Measurements from ENCODE around the gene VAC14.
A peak's percentile ranks its signal among the peaks of the same experiment; 100 is the strongest.

VAC14 gene

DNA sequence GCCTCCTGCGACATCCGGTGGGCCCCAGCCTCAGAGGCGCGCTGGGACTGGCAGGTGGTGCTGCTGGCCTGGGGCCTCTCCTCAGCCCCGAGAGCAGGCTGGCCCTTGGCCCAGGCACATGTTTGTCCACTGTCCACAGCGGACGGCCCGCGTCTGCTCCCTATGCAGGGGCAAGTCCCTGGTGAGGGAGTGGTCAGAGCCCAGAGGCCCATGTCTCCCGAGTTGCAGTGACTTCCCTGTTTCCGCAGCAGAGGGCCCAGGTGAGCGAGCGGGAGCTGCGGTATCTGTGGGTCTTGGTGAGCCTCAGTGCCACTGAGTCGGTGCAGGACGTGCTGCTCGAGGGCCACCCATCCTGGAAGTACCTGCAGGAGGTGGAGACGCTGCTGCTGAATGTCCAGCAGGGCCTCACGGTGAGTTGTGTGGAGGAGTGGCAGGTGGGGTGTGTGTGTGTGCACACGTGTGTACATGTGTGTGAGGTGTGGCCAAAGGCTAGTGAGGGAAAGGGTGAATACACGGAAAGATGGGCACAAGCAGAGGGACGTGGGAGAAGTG lies 144.2 kb downstream of the VAC14 start:
- Histone ChIP-seq H2BK120ac (ENCODE audit: low read depth, low read length) (no peak overlapping the region), H3K4me1 (ENCODE audit: control insufficient read depth, low read depth, low read length) (peaks cover 2% of the 10 kb centered on the region), H3K79me1 (ENCODE audit: low read length) (no peaks in the 10 kb centered on the region), H3K9ac (ENCODE audit: low read length) (no peak overlapping the region), H2BK15ac (replicated peaks; ENCODE audit: low read depth) (no peak overlapping the region), H3K36me3 (ENCODE audit: control insufficient read depth, insufficient read depth, low read length) (no peaks in the 10 kb centered on the region), H3K27me3 (ENCODE audit: insufficient read depth, low read length, poor library complexity) (no peaks in the 10 kb centered on the region), H3K23ac (ENCODE audit: low read length) (no peak overlapping the region), H3K18ac (ENCODE audit: low read length) (no peak overlapping the region), H3K4me3 (ENCODE audit: low read length) (no peak overlapping the region), H2BK5ac (ENCODE audit: low read length) (no peak overlapping the region), H3K27ac (ENCODE audit: low read depth, low read length) (no peak overlapping the region), H4K5ac (ENCODE audit: low read length) (no peak overlapping the region), H3K79me2 (ENCODE audit: control insufficient read depth, insufficient read depth, low read length) (no peaks in the 10 kb centered on the region), H4K8ac (ENCODE audit: low read depth, low read length) (no peak overlapping the region), H3K4me2 (ENCODE audit: low read length) (no peak overlapping the region), H3K56ac (ENCODE audit: low read length) (no peak overlapping the region), H2AK5ac (ENCODE audit: low read length) (no peak overlapping the region), H3K4ac (ENCODE audit: low read depth, low read length) (no peak overlapping the region)
- WGBS (ENCODE audit: extremely low coverage, insufficient coverage, low lambda C conversion rate), result no CpG with 5 or more reads among the region's 22 CpGs
- DNase-seq, result no peak

GRCh38 chr16:70656065-70656711 lies 144.8 kb downstream of the VAC14 start:
- no peak overlapping the region for H3K4me2 ChIP-seq (ENCODE audit: low read length)
- no peak overlapping the region for H3K56ac ChIP-seq (ENCODE audit: low read length)
- no peak overlapping the region for H2BK120ac ChIP-seq (ENCODE audit: low read depth, low read length)
- H3K27me3 ChIP-seq (ENCODE audit: insufficient read depth, low read length, poor library complexity), result no peaks in the 10 kb centered on the region
- no peak overlapping the region for H4K8ac ChIP-seq (ENCODE audit: low read depth, low read length)
- H3K18ac ChIP-seq (ENCODE audit: low read length), result no peak overlapping the region
- no peaks in the 10 kb centered on the region for H3K79me2 ChIP-seq (ENCODE audit: control insufficient read depth, insufficient read depth, low read length)
- H3K4ac ChIP-seq (ENCODE audit: low read depth, low read length), result no peak overlapping the region
- H3K36me3 ChIP-seq (ENCODE audit: control insufficient read depth, insufficient read depth, low read length), result no peaks in the 10 kb centered on the region
- H3K9ac ChIP-seq (ENCODE audit: low read length), result no peak overlapping the region
- peaks cover 2% of the 10 kb centered on the region for H3K4me1 ChIP-seq (ENCODE audit: control insufficient read depth, low read depth, low read length)
- no peak overlapping the region for H3K4me3 ChIP-seq (ENCODE audit: low read length)
- no peak overlapping the region for H2BK15ac ChIP-seq (replicated peaks; ENCODE audit: low read depth)
- no peak overlapping the region for H2BK5ac ChIP-seq (ENCODE audit: low read length)
- H3K79me1 ChIP-seq (ENCODE audit: low read length), result no peaks in the 10 kb centered on the region
- H3K23ac ChIP-seq (ENCODE audit: low read length), result no peak overlapping the region
- no peak overlapping the region for H4K5ac ChIP-seq (ENCODE audit: low read length)
- H2AK5ac ChIP-seq (ENCODE audit: low read length), result no peak overlapping the region
- DNase-seq, result no peak
- WGBS (ENCODE audit: extremely low coverage, insufficient coverage, low lambda C conversion rate), result no CpG with 5 or more reads among the region's 8 CpGs
- H3K27ac ChIP-seq (ENCODE audit: low read depth, low read length), result no peak overlapping the region

GRCh38 chr16:70653809-70654771 lies 146.9 kb downstream of the VAC14 start:
- no peaks in the 10 kb centered on the region for H3K36me3 ChIP-seq (ENCODE audit: control insufficient read depth, insufficient read depth, low read length)
- no peak overlapping the region for H3K4ac ChIP-seq (ENCODE audit: low read depth, low read length)
- H3K23ac ChIP-seq (ENCODE audit: low read length), result no peak overlapping the region
- WGBS (ENCODE audit: extremely low coverage, insufficient coverage, low lambda C conversion rate), result no CpG with 5 or more reads among the region's 35 CpGs
- no peak overlapping the region for H4K5ac ChIP-seq (ENCODE audit: low read length)
- H3K27me3 ChIP-seq (ENCODE audit: insufficient read depth, low read length, poor library complexity), result no peaks in the 10 kb centered on the region
- DNase-seq, result peak; percentile 89
- H4K8ac ChIP-seq (ENCODE audit: low read depth, low read length), result no peak overlapping the region
- H3K4me3 ChIP-seq (ENCODE audit: low read length), result no peak overlapping the region
- no peaks in the 10 kb centered on the region for H3K79me2 ChIP-seq (ENCODE audit: control insufficient read depth, insufficient read depth, low read length)
- H3K18ac ChIP-seq (ENCODE audit: low read length), result no peak overlapping the region
- H3K79me1 ChIP-seq (ENCODE audit: low read length), result no peaks in the 10 kb centered on the region
- no peak overlapping the region for H3K4me2 ChIP-seq (ENCODE audit: low read length)
- H3K4me1 ChIP-seq (ENCODE audit: control insufficient read depth, low read depth, low read length), result no peaks in the 10 kb centered on the region
- no peak overlapping the region for H2BK120ac ChIP-seq (ENCODE audit: low read depth, low read length)
- no peak overlapping the region for H3K9ac ChIP-seq (ENCODE audit: low read length)
- peak overlapping the region; percentile 6 for H3K56ac ChIP-seq (ENCODE audit: low read length)
- no peak overlapping the region for H2BK5ac ChIP-seq (ENCODE audit: low read length)
- H2BK15ac ChIP-seq (replicated peaks; ENCODE audit: low read depth), result no peak overlapping the region
- no peak overlapping the region for H3K27ac ChIP-seq (ENCODE audit: low read depth, low read length)
- H2AK5ac ChIP-seq (ENCODE audit: low read length), result no peak overlapping the region

GRCh38 chr16:70653406-70653805 lies 147.6 kb downstream of the VAC14 start:
- Histone ChIP-seq H3K36me3 (ENCODE audit: control insufficient read depth, insufficient read depth, low read length) (no peaks in the 10 kb centered on the region), H2BK5ac (ENCODE audit: low read length) (no peak overlapping the region), H4K5ac (ENCODE audit: low read length) (no peak overlapping the region), H2AK5ac (ENCODE audit: low read length) (no peak overlapping the region), H3K79me2 (ENCODE audit: control insufficient read depth, insufficient read depth, low read length) (no peaks in the 10 kb centered on the region), H3K27me3 (ENCODE audit: insufficient read depth, low read length, poor library complexity) (no peaks in the 10 kb centered on the region), H3K23ac (ENCODE audit: low read length) (no peak overlapping the region), H4K8ac (ENCODE audit: low read depth, low read length) (no peak overlapping the region), H3K4ac (ENCODE audit: low read depth, low read length) (no peak overlapping the region), H3K4me2 (ENCODE audit: low read length) (no peak overlapping the region), H3K4me3 (ENCODE audit: low read length) (no peak overlapping the region), H3K18ac (ENCODE audit: low read length) (no peak overlapping the region), H3K9ac (ENCODE audit: low read length) (no peak overlapping the region), H3K56ac (ENCODE audit: low read length) (no peak overlapping the region), H2BK15ac (replicated peaks; ENCODE audit: low read depth) (no peak overlapping the region), H2BK120ac (ENCODE audit: low read depth, low read length) (no peak overlapping the region), H3K4me1 (ENCODE audit: control insufficient read depth, low read depth, low read length) (no peaks in the 10 kb centered on the region), H3K27ac (ENCODE audit: low read depth, low read length) (no peak overlapping the region), H3K79me1 (ENCODE audit: low read length) (no peaks in the 10 kb centered on the region)
- no peak for DNase-seq
- WGBS (ENCODE audit: extremely low coverage, insufficient coverage, low lambda C conversion rate), result no CpG with 5 or more reads among the region's 4 CpGs

DNA sequence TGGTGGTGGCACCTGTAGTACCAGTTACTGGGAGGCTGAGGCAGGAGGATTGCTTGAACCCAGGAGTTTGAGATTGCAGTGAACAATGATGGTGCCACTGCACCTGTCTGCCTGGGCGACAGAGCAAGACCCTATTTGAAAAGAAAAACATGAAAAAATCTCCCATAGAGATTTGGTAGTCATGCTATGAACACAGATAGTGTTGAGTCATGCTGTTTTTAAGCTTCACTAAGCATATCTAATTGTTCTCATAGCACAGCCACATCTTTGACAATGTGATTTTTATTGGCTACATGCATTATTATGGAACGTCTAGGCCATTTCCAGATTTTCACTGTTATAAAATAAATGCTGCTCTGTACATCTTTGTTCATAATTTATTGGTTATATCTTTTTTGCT lies 148.6 kb downstream of the VAC14 start:
- Histone ChIP-seq H3K4me3 (ENCODE audit: low read length) (no peak overlapping the region), H3K23ac (ENCODE audit: low read length) (no peak overlapping the region), H3K9ac (ENCODE audit: low read length) (no peak overlapping the region), H3K56ac (ENCODE audit: low read length) (no peak overlapping the region), H2BK15ac (replicated peaks; ENCODE audit: low read depth) (no peak overlapping the region), H2AK5ac (ENCODE audit: low read length) (no peak overlapping the region), H2BK120ac (ENCODE audit: low read depth, low read length) (no peak overlapping the region), H3K4ac (ENCODE audit: low read depth, low read length) (no peak overlapping the region), H3K18ac (ENCODE audit: low read length) (no peak overlapping the region), H3K4me1 (ENCODE audit: control insufficient read depth, low read depth, low read length) (no peaks in the 10 kb centered on the region), H3K36me3 (ENCODE audit: control insufficient read depth, insufficient read depth, low read length) (no peaks in the 10 kb centered on the region), H3K79me2 (ENCODE audit: control insufficient read depth, insufficient read depth, low read length) (no peaks in the 10 kb centered on the region), H3K27ac (ENCODE audit: low read depth, low read length) (no peak overlapping the region), H3K79me1 (ENCODE audit: low read length) (no peaks in the 10 kb centered on the region), H2BK5ac (ENCODE audit: low read length) (no peak overlapping the region), H3K4me2 (ENCODE audit: low read length) (no peak overlapping the region), H4K8ac (ENCODE audit: low read depth, low read length) (no peak overlapping the region), H3K27me3 (ENCODE audit: insufficient read depth, low read length, poor library complexity) (no peaks in the 10 kb centered on the region), H4K5ac (ENCODE audit: low read length) (no peak overlapping the region)
- no CpG with 5 or more reads among the region's 2 CpGs for WGBS (ENCODE audit: extremely low coverage, insufficient coverage, low lambda C conversion rate)
- DNase-seq, result no peak

All from mesendoderm (in vitro differentiated cells).